NCI-H1436 (cell line): Measurements from ENCODE around the gene SNCA.

Experiments used
- DNase-seq: peaks from one replicate; lab custom pipeline; 2025; lab: John Stamatoyannopoulos, UW

SNCA gene

DNA sequence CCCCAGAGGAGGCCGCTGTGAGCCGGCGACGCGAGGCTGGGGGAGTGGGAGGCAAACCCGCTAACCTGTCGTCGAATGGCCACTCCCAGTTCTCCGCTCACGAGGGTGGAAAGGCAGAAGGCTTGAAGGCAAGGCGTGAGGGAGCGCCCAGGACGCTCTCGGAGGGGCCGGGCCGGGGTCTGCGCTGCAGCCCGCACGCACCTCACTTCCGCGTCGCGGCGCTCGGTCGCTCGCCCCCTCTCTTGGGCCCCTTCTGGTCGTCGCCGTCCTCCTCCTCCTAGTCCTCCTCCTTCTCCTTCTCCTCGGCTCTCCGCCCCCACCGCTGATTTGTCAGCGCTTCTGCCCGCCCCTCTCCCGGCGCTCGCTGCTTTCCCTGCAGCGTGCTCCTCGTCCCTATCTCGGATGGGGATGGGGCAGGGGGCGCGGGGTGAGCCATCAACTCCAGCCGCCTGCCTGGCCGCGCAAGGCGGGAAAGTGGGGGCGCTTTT lies at the start of gene SNCA:
TSS of gene SNCA (minus strand) at position 265 of the 488 bp plus-strand sequence. CDS start 1,494 bp downstream, outside the sequence.
- peak; percentile 84 for DNase-seq

GRCh38 chr4:89879215-89879614 lies 42.3 kb upstream of the SNCA start:
- DNase-seq: no peak

GRCh38 chr4:89878611-89879010 lies 41.6 kb upstream of the SNCA start:
- no peak for DNase-seq

- DNase-seq: no peak
These were observed 39.6 kb upstream of the SNCA start for GRCh38 chr4:89876548-89876947.

GRCh38 chr4:89871211-89871610 lies 34.2 kb upstream of the SNCA start:
- DNase-seq: no peak

DNA sequence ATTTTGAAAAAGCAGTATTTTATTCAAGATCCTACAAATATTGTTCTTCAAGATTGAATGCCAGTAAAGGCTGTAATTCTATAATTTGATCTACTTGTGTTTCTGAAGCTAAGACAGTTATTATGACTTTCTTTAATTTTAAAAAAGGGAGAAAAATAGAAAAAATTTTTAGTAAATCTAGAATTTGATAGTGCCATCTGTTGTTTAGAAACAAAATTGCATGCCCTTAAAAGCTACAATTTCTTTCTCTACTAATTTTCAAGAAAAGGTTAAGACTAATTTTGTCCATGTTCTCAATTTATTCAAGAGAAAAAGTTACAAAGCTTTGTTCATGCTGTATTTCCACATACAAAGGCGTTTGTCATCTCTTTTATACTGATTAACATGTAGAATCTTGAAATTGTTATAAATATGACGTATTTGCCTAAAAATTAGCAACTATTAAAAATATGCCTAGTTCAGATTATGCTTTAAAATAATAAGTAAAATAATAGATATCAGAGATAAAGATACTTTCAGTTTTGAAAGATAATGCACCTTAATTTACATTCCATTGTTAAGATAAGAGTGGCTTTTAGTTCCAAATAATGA lies 32.1 kb upstream of the SNCA start:
- DNase-seq: no peak

DNA sequence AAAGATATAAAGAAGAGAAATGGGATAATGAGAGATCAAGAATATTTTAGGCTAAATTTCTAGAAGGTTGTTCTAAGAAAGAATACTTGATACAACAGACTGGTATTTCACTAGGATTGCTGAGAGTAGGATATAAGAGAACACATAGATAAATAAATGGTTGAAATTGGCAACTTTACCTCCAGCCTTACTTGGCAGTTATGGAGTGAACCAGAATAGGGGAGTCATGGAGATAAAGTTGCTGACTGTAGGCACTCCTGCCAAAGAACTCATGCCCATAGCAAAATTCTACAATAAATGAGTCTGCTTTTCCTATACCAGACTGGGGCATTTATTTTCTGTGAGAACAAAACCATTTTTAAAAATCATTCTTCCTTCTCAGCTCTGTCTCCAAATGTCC lies 31.3 kb upstream of the SNCA start:
- no peak for DNase-seq

GRCh38 chr4:89863533-89863932 lies 26.6 kb upstream of the SNCA start:
- no peak for DNase-seq

DNA sequence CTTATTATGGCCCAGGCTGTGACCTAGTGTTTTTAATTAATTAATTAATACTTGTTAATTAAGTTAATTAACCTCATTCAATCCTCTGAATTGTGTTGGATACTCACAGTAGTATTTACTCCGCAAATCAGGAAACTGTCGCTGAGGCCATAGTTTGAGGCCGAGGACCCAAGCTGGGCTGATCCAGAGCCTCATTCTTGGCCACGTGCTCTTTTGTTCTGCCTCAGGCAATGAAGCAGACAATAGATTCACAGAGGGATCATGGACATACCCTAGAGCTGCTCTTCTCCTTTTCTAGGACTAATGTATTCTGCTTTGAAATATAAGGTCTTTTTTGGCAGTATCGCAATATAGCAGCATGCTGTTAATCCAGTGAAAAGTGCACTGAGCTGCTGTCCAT lies 24.0 kb upstream of the SNCA start:
- no peak for DNase-seq

DNA sequence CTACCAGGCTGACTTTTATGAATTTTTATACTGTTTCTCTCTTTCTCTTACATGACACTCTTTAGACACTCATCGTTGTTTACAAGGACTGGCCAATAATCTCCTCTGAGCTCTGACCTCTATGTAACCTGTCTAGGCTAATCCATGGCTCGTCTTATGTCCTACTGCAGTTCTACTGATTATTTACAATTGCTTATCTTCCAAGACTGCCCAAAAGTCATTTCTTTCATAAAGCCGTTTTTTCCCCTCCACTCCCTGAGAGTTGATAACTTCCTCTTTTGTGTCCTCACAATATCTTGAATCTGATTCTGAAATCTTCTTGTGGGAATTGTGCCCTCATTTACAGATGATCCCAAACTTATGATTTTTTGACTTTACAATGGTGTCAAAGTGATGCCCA lies 18.3 kb upstream of the SNCA start:
- no peak for DNase-seq

GRCh38 chr4:89847571-89848325 lies 10.8 kb upstream of the SNCA start:
- no peak for DNase-seq

DNA sequence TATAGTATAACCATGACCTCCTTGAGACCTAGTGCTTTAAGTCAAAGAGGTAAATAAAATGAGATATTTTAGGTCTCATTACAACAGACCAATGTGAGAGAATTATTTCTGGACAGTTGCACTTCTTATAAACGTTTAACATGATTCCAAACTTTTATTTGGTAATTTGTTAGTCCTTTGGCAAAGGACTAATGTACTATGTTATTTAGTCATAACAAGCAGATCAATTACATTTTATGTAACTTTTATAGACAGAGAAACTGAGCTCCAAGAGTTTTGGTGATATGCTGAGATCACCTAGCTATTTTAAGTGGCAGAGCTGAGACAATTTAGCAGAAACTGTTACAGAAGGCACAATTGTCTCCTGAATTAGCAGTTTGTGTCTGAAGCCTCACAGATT lies 2.6 kb upstream of the SNCA start:
- no peak for DNase-seq

DNA sequence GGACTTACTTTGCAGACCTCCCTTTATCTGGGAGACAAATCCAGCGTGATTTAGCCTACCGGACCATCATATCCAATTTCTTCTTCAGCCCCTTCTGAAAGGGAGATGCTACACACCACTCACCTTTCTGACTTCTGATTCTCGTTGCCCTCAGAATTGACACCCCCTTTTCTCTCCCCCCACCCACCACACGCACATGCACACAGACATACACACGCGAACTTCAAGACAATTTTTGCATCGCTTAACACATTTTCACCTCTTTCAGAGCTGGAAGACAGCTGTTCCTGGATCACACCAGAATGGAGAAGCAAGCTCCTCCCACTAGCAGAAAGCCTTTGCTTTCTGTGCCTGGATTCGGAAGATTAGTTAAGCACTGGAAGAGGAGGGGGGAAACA lies 1.0 kb upstream of the SNCA start:
- no peak for DNase-seq

GRCh38 chr4:89837385-89837992 lies 528 bp upstream of the SNCA start:
- DNase-seq: peak; percentile 16

- no peak for DNase-seq
These were observed 773 bp downstream of the SNCA start for GRCh38 chr4:89836031-89836745.

DNA sequence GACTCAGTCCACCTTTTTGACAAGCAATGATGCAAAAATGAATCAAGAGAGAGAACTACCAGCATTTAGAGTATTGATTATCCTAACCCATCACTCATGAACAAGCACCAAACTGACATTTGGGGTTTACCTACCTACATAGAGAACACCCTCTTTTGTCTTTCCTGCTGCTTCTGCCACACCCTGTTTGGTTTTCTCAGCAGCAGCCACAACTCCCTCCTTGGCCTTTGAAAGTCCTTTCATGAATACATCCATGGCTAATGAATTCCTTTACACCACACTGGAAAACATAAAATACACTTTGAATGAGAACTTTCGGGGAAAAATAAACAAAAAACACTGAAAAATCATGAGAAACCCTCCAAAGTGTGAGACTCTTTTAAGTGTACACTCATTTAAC lies 1.5 kb downstream of the SNCA start:
- no peak for DNase-seq

- DNase-seq: no peak
These were observed 2.3 kb downstream of the SNCA start for GRCh38 chr4:89834486-89835209.

DNA sequence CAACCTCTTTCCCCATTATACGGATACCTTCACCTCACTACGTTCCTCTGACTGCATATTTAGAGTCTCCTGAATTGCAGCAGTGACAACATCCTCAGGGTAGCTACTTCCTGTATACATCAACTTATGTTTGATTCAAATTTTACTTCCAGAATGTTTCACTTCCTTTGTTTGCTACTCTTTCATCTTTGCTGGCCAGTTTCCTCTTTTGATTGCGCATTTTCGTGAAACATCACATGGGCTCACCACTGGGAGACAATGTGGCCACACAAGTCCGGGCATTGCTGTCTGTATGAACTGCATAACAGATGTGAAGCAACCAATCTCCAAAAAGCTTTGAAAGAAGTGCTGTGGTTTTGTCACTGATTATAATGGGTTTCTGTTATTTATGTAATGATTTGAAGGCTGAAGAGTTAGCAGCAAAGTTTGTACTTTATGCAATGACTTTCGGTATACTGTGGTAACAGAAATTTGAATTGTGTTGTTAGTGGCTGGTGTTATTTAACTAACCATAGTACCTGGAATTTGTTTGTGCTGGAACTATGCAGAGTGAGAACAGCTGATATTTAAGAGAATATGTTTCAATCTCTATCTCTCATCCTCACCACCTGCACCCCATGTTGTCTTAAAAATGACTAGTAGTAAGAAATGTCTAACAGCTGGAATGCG lies 7.4 kb downstream of the SNCA start:
- no peak for DNase-seq

- DNase-seq: no peak
These were observed 13.5 kb downstream of the SNCA start for GRCh38 chr4:89823416-89823815.

- no peak for DNase-seq
These were observed 15.3 kb downstream of the SNCA start for GRCh38 chr4:89821612-89822011.

GRCh38 chr4:89820010-89820409 lies 17.0 kb downstream of the SNCA start:
- DNase-seq: no peak
